A549 (cell line): ENCODE data around the gene PAPLN.

Experiments
- CHD2 ChIP-seq: fragments of 150-350 bp; IDR thresholded peaks from 2 replicates; pipeline ENCODE4 v1.6.1; 2014; ENCODE audit warnings: low read length; ENCODE audit not compliant: partially characterized antibody
- EP300 ChIP-seq, 2 experiments: fragments of >200 bp; sonication (Bioruptor Twin); formaldehyde crosslinking; IDR thresholded peaks; 2 replicates in 1 of 2; 3 replicates in 1 of 2; pipeline ENCODE4 v1.6.1; 2016 to 2017
- HOXA7 ChIP-seq: fragments of 250-450 bp; sonication (Bioruptor Pico); IDR thresholded peaks from 2 replicates; pipeline ENCODE4 v1.5.0; 2020; ENCODE audit warnings: mild to moderate bottlenecking, moderate library complexity
- JUN ChIP-seq, 2 experiments: fragments of >200 bp; sonication (Bioruptor Twin); formaldehyde crosslinking; IDR thresholded peaks; 2 replicates in 1 of 2; 3 replicates in 1 of 2; pipeline ENCODE4 v1.6.1; 2016 to 2017
- KDM5A ChIP-seq: fragments of 200-600 bp; sonication (generic); IDR thresholded peaks from 2 replicates; pipeline ENCODE4 v1.6.1; 2016; ENCODE audit warnings: antibody characterized with exemption, mild to moderate bottlenecking
- MAX ChIP-seq: IDR thresholded peaks from 2 replicates; pipeline ENCODE4 v1.6.1; 2012
- POLR2A ChIP-seq: IDR thresholded peaks from 2 replicates; pipeline ENCODE4 v1.6.1; 2012; ENCODE audit warnings: mild to moderate bottlenecking, low read length
- POLR2AphosphoS2 ChIP-seq: conservative IDR thresholded peaks from 2 replicates; pipeline ENCODE4 v1.6.1; 2012; ENCODE audit warnings: low read length, improper control_type of control experiment, inconsistent platforms
- RAD21 ChIP-seq, 2 experiments: fragments of >200 bp in 1 of 2; sonication (Bioruptor Twin) in 1 of 2; formaldehyde crosslinking in 1 of 2; IDR thresholded peaks in 1 of 2; conservative IDR thresholded peaks in 1 of 2; 2 replicates in 1 of 2; 3 replicates in 1 of 2; pipeline ENCODE4 v1.6.1; 2012 to 2018; ENCODE audit warnings: inconsistent platforms in 1 of 2
- RNF2 ChIP-seq: fragments of 200-600 bp; sonication (generic); IDR thresholded peaks from 2 replicates; pipeline ENCODE4 v1.6.1; 2016; ENCODE audit warnings: low read depth, mild to moderate bottlenecking, antibody characterized with exemption, moderate library complexity, borderline replicate concordance
- SREBF2 ChIP-seq: fragments of 450-650 bp; IDR thresholded peaks from 2 replicates; pipeline ENCODE4 v1.6.1; 2014; ENCODE audit warnings: mild to moderate bottlenecking, moderate library complexity
- TF ChIP-seq, protein P1 (sequence below): fragments of >200 bp; sonication (Bioruptor Twin); formaldehyde crosslinking; IDR thresholded peaks from 3 replicates; pipeline ENCODE4 v1.5.1; 2016

DNA sequence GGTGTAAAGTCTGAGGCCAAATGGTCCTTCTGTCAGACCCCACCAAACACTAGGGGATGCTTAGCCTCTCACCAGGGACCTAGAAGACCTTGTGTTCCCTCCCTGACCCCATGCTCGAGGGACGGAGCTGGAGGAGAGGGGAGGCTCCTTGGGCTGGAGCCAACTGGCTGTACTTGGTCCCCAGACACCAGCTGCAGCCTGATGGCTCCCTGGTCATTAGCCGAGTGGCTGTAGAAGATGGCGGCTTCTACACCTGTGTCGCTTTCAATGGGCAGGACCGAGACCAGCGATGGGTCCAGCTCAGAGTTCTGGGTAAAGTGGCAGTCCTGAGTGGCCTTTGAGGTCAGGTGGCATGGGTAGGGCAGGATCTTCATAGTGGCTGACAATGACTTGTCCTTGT, 29.0 kb downstream of the PAPLN start:
- TF ChIP-seq CHD2 (no peak), SREBF2 (no peak), MAX (no peak), POLR2A (no peak), RNF2 (no peak), JUN (IDR thresholded peaks at IDR 0.05) (no peak), HOXA7 (no peak), EP300 (IDR thresholded peaks at IDR 0.05) (no peak), KDM5A (no peak), RAD21 (conservative IDR thresholded peaks at IDR 0.05 in 1 of 2, IDR thresholded peaks at IDR 0.05 in 1 of 2) (no peak), POLR2AphosphoS2 (no peak)
- TF ChIP-seq, protein P1, sequence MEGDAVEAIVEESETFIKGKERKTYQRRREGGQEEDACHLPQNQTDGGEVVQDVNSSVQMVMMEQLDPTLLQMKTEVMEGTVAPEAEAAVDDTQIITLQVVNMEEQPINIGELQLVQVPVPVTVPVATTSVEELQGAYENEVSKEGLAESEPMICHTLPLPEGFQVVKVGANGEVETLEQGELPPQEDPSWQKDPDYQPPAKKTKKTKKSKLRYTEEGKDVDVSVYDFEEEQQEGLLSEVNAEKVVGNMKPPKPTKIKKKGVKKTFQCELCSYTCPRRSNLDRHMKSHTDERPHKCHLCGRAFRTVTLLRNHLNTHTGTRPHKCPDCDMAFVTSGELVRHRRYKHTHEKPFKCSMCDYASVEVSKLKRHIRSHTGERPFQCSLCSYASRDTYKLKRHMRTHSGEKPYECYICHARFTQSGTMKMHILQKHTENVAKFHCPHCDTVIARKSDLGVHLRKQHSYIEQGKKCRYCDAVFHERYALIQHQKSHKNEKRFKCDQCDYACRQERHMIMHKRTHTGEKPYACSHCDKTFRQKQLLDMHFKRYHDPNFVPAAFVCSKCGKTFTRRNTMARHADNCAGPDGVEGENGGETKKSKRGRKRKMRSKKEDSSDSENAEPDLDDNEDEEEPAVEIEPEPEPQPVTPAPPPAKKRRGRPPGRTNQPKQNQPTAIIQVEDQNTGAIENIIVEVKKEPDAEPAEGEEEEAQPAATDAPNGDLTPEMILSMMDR: no peak
